Measurements from ENCODE around the gene CACNA1C.

- TF ChIP-seq CTCF (IDR thresholded peaks at IDR 0.05) (no peak), EP300 (IDR thresholded peaks at IDR 0.05) (no peak), POLR2AphosphoS5 (IDR thresholded peaks at IDR 0.05) (no peak)
Measured at GRCh38 chr12:2294651-2295475, 242.1 kb downstream of the CACNA1C start.
